ENCODE data around the gene IGSF9B. TPM values are rescaled to one million over a fixed set of nuclear protein-coding genes. Genes with fewer than 3 reads are reported as not detected.

IGSF9B gene
- total RNA-seq, 1 experiment from 2014 or later, result 0.43 TPM

DNA sequence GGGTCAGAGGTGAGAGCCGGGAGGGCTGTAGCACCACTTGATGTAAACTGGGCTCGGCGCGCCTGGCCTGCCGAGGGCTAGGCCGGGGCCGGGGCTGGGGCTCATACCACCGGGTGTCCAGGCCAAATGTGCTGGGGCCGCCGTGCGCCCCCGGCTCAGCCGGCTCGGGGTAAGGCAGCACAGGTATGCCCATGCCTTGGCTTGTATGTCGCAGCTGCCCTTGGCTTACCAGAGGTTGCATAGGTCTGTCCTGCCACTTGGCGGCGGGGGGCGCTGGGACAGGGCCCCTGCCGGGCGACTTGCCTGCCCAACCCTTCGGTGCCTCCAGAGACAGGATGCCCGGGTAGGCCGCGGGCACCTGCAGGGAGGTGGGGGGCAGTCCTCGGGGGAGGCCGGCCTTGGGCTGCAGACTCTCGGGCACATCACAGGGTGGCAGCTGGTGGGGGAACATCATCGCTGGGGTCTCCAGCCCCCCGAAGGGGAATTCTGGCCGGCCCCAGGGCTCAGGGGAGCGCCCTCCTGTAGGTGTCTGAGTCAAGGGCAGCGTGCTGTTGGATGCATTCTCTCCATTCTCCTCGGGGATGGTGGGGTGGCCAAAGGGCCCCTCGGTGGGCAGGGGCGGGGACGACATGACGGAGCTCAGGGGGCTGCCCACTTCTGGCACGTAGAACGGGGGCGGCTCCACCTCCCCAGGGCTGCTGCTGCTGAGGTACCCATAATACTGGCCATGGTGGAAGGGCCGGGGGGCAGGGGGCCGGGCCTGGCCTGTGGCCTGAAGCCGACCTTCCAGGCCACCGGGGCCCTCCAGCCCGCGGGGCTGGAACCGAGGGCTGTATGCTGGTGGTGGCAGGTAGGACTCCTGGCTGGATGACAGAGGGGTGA is 36.4 kb downstream of the IGSF9B start:
- Histone ChIP-seq H3K36me3 (no peaks in the 10 kb centered on the region), H3K27me3 (no peaks in the 10 kb centered on the region), H3K9me3 (no peaks in the 10 kb centered on the region), H3K4me3 (no peak overlapping the region)
- no peak for DNase-seq

DNA sequence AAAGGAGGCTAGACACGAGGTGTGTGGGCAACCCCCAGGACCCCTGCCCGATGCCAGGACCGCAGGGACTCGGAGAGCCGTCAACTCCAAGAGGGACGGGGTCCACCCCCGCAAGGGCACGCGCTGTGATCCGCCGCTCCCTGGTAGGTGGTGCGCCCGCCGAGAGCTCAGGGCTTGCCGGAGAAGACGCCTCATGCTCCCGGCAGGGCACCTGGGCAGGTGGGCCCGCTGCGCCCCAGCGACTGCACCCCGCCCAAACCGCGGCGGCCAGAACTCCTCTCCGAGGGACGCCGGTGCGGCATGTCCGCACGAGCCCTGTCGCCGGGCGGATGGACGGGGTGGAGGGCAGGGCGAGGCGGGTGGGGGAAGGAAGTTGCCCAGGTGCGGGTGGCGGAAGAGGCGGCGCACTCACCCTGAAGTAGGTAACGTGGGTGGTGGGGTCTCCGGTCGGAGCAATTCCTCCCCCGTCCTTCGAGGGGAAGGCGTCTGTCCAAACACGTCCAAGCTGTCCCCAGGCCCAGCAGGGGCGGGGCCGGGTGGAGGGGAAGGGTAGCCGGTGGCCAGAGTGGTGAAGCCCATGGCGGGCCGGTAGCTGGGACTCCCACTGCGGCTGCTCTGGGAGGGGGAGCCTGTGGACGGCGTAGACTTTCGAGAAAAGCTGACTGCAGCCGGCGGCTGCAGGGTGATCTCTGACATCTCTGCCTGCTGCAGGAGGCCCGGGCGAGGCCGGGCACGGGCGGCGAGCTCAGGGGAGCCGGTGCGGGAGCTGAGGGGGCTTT is 37.2 kb downstream of the IGSF9B start:
- DNase-seq, result no peak
- Histone ChIP-seq H3K27me3 (no peaks in the 10 kb centered on the region), H3K36me3 (no peaks in the 10 kb centered on the region), H3K9me3 (no peaks in the 10 kb centered on the region), H3K4me3 (no peak overlapping the region)

- H3K9me3 ChIP-seq, result no peaks in the 10 kb centered on the region
- no peak for DNase-seq
- H3K4me3 ChIP-seq, result no peak overlapping the region
- H3K36me3 ChIP-seq, result no peaks in the 10 kb centered on the region
- no peaks in the 10 kb centered on the region for H3K27me3 ChIP-seq
Observed at GRCh38 chr11:133918608-133919260, 38.0 kb downstream of the IGSF9B start.

DNA sequence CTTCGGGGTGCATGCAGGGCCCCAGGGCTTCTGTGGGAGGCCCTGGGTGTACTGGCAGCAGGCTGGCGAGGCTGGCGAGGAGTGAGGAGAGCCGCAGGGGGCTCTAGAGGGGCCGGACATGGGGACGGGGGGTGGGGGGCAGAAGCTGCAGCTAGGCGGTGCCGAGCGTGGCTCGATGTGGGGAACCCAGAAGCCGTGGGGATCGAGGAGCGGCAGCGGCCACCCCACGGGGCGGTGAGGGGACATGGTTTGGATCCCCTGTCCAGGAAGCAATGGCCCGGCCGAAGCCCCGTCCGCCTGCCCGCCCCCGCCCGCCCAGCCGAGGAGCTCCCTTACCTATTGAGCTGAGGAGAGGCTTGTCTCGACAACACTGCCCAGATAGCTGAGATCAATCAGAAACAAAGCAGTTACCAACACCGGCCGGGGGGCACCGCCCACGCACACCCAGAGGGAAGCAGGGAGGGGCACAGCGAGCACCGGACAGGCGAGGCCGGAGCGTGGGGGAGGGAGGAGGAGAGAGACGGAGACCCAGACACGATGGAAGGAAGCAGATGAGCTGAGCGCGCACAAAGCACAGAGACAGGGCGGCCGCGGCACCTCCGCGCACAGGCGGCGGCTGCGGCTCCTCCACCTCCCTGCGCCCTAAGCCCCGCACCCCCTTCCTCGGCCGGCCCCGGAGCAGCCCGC is 38.7 kb downstream of the IGSF9B start:
- no peaks in the 10 kb centered on the region for H3K36me3 ChIP-seq
- H3K4me3 ChIP-seq, result no peak overlapping the region
- H3K9me3 ChIP-seq, result no peaks in the 10 kb centered on the region
- no peaks in the 10 kb centered on the region for H3K27me3 ChIP-seq
- no peak for DNase-seq

GRCh38 chr11:133916784-133917440 is 39.9 kb downstream of the IGSF9B start:
- no peak for DNase-seq
- no peaks in the 10 kb centered on the region for H3K27me3 ChIP-seq
- H3K4me3 ChIP-seq, result no peak overlapping the region
- H3K36me3 ChIP-seq, result no peaks in the 10 kb centered on the region
- H3K9me3 ChIP-seq, result no peaks in the 10 kb centered on the region

GRCh38 chr11:133913761-133914160 is 43.0 kb downstream of the IGSF9B start:
- H3K27me3 ChIP-seq, result no peaks in the 10 kb centered on the region
- H3K36me3 ChIP-seq, result no peaks in the 10 kb centered on the region
- H3K9me3 ChIP-seq, result no peaks in the 10 kb centered on the region
- no peak for DNase-seq
- H3K4me3 ChIP-seq, result no peak overlapping the region

- H3K27me3 ChIP-seq, result no peaks in the 10 kb centered on the region
- no peaks in the 10 kb centered on the region for H3K9me3 ChIP-seq
- DNase-seq, result no peak
- H3K4me3 ChIP-seq, result no peak overlapping the region
- no peaks in the 10 kb centered on the region for H3K36me3 ChIP-seq
Observed at GRCh38 chr11:133911171-133911570, 45.6 kb downstream of the IGSF9B start.

DNA sequence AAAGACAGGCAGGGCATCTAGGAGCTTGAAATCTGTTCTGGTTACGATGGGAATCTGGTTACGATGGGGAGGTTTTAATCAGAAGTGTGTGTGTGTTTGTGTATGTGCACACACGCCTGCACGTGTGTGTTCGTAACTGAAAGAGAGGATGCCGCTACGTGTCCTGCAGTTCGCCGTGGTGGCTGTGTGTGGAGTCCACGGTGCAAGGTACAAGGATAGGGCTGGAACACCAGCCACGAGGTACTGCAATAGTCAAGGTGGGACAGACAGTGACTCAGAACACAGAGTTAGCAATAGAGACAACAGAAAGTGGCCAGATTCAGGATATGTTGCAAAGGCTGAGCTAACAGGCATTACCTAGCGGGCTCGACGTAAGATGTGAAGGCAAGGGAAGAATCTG is 46.7 kb downstream of the IGSF9B start:
- no peak for DNase-seq
- Histone ChIP-seq H3K36me3 (no peaks in the 10 kb centered on the region), H3K4me3 (no peak overlapping the region), H3K9me3 (no peaks in the 10 kb centered on the region), H3K27me3 (no peaks in the 10 kb centered on the region)

GRCh38 chr11:133908827-133909226 is 47.9 kb downstream of the IGSF9B start:
- DNase-seq, result no peak
- Histone ChIP-seq H3K36me3 (no peaks in the 10 kb centered on the region), H3K4me3 (no peak overlapping the region), H3K27me3 (no peaks in the 10 kb centered on the region), H3K9me3 (no peaks in the 10 kb centered on the region)

- Histone ChIP-seq H3K27me3 (no peaks in the 10 kb centered on the region), H3K9me3 (no peaks in the 10 kb centered on the region)
Observed at GRCh38 chr11:133907841-133908241, 48.9 kb downstream of the IGSF9B start.

GRCh38 chr11:133907216-133907615 is 49.6 kb downstream of the IGSF9B start:
- Histone ChIP-seq H3K4me3 (no peak overlapping the region), H3K9me3 (no peaks in the 10 kb centered on the region), H3K27me3 (no peaks in the 10 kb centered on the region), H3K36me3 (no peaks in the 10 kb centered on the region)
- DNase-seq, result no peak

More at GRCh38 chr11:133907841-133908241, 48.9 kb downstream of the IGSF9B start:
- H3K36me3 ChIP-seq, result no peaks in the 10 kb centered on the region
- no peak overlapping the region for H3K4me3 ChIP-seq
- no peak for DNase-seq

DNA sequence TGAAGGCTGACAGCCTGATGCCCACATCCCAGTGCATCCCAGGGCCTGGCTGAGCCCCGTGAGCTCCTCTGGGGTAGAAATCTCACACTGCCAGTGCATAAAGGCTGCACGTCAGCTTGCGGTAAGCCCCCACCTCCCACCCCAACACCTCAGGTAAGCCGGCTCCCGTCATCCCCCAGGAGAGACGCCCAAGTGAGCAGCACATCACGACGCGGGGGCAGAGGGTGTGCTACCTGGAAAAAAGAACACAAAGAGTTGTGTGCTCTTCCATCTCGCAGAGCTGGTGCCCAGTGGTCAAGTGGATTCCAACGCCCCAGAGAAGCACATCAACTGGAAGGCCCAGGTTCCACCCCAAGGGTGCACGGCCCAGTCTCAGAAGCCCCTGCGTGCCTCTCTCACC is 50.0 kb downstream of the IGSF9B start:
- Histone ChIP-seq H3K36me3 (no peaks in the 10 kb centered on the region), H3K4me3 (no peak overlapping the region), H3K9me3 (no peaks in the 10 kb centered on the region), H3K27me3 (no peaks in the 10 kb centered on the region)
- DNase-seq, result no peak

DNA sequence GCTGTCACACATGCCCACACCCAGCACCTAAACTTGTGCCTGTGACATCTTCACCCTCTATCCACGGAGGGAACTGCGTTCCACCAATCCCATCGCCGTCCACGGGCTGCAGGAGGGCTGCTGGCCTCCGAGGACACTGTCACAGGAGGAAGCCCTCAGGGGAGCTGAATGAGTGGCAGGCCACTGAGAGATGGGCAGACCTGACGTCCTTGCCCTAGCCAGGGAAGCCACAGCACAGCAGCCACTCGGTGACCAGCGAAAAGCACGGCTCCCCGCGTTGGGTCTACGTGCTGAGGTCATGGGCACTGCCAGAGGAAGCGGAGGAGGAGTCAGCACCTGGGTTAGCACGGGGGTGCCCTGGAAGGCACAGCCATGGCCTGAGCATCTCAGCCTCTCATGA is 50.5 kb downstream of the IGSF9B start:
- H3K4me3 ChIP-seq, result no peak overlapping the region
- no peaks in the 10 kb centered on the region for H3K36me3 ChIP-seq
- DNase-seq, result no peak
- H3K9me3 ChIP-seq, result no peaks in the 10 kb centered on the region
- no peaks in the 10 kb centered on the region for H3K27me3 ChIP-seq

DNA sequence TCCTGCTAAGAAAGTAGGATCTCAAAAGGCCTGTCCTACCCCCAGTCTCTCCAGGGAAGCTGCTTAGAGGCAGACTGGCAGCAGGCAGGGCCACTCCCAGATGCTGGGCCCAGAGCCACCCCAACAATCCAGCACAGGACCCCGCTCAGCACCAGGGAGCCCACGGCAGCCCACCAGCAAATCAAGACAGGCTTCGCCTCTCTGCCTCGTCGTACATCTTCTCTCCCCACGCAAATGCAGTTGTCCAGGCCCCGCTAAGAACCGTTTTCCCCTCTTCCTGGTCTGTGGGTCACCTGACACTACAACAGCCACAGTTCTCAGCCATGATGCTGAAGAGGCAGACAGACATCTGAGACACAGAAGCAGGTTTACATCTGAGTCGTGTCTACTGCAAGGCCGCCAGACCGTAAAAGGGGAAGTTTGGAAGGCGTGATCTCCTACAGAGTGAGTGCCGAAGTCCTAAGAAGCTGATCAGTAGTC is 51.1 kb downstream of the IGSF9B start:
- H3K9me3 ChIP-seq, result no peaks in the 10 kb centered on the region
- no peak overlapping the region for H3K4me3 ChIP-seq
- no peak for DNase-seq
- no peaks in the 10 kb centered on the region for H3K36me3 ChIP-seq
- no peaks in the 10 kb centered on the region for H3K27me3 ChIP-seq

- no peaks in the 10 kb centered on the region for H3K27me3 ChIP-seq
- no peaks in the 10 kb centered on the region for H3K9me3 ChIP-seq
- no peak overlapping the region for H3K4me3 ChIP-seq
- no peaks in the 10 kb centered on the region for H3K36me3 ChIP-seq
- no peak for DNase-seq
Observed at GRCh38 chr11:133904818-133905515, 51.8 kb downstream of the IGSF9B start.

Measured in MG63 (cell line).